ENCODE data around the gene LONP1. TPM values are rescaled to one million over a fixed set of nuclear protein-coding genes. Genes with fewer than 3 reads are reported as not detected.

LONP1 gene
- total RNA-seq, 1 experiment from 2014 or later, result 186 TPM

DNA sequence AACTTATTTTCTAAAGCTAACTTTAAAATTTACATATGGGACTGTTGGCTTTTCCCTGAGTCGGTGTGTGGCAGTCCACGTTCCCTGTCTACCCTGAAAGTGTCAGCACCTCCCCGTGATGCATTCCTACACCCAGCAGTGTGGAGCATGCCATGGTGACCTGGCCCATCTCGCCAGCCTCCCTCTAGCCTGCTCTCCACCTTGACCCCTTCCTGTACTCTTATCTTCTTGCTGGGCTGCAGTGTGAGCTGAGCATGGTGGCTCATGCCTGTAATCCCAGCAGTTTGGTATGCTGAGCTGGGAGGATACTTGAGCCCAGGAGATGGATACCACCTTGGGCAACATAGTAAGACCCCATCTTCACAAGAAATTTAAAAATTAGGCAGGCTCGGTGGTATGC is 65.0 kb downstream of the LONP1 start (continued):
- TF ChIP-seq, protein P1, sequence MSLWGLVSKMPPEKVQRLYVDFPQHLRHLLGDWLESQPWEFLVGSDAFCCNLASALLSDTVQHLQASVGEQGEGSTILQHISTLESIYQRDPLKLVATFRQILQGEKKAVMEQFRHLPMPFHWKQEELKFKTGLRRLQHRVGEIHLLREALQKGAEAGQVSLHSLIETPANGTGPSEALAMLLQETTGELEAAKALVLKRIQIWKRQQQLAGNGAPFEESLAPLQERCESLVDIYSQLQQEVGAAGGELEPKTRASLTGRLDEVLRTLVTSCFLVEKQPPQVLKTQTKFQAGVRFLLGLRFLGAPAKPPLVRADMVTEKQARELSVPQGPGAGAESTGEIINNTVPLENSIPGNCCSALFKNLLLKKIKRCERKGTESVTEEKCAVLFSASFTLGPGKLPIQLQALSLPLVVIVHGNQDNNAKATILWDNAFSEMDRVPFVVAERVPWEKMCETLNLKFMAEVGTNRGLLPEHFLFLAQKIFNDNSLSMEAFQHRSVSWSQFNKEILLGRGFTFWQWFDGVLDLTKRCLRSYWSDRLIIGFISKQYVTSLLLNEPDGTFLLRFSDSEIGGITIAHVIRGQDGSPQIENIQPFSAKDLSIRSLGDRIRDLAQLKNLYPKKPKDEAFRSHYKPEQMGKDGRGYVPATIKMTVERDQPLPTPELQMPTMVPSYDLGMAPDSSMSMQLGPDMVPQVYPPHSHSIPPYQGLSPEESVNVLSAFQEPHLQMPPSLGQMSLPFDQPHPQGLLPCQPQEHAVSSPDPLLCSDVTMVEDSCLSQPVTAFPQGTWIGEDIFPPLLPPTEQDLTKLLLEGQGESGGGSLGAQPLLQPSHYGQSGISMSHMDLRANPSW (CRISPR knock-in tag; conservative IDR thresholded peaks at IDR 0.05; ENCODE audit: low read depth), result no peak
- no peak for TF ChIP-seq ZNF281 (CRISPR knock-in tag; IDR thresholded peaks at IDR 0.05)
- no peak for TF ChIP-seq JUN (CRISPR knock-in tag; IDR thresholded peaks at IDR 0.05)
- TF ChIP-seq AFF4 (CRISPR knock-in tag; IDR thresholded peaks at IDR 0.05; ENCODE audit: borderline replicate concordance), result no peak
- no peak for TF ChIP-seq NR2C2 (CRISPR knock-in tag; IDR thresholded peaks at IDR 0.05)
- no peak for TF ChIP-seq RORB (CRISPR knock-in tag; IDR thresholded peaks at IDR 0.05)
- TF ChIP-seq, protein P2, sequence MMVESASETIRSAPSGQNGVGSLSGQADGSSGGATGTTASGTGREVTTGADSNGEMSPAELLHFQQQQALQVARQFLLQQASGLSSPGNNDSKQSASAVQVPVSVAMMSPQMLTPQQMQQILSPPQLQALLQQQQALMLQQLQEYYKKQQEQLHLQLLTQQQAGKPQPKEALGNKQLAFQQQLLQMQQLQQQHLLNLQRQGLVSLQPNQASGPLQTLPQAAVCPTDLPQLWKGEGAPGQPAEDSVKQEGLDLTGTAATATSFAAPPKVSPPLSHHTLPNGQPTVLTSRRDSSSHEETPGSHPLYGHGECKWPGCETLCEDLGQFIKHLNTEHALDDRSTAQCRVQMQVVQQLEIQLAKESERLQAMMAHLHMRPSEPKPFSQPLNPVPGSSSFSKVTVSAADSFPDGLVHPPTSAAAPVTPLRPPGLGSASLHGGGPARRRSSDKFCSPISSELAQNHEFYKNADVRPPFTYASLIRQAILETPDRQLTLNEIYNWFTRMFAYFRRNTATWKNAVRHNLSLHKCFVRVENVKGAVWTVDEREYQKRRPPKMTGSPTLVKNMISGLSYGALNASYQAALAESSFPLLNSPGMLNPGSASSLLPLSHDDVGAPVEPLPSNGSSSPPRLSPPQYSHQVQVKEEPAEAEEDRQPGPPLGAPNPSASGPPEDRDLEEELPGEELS (CRISPR knock-in tag; IDR thresholded peaks at IDR 0.05), result no peak
- TF ChIP-seq USF2 (CRISPR knock-in tag; IDR thresholded peaks at IDR 0.05), result no peak
- no peak for TF ChIP-seq ZBTB43 (CRISPR knock-in tag; IDR thresholded peaks at IDR 0.05)
- TF ChIP-seq CBFB (CRISPR knock-in tag; IDR thresholded peaks at IDR 0.05; ENCODE audit: low read depth), result no peak
- TF ChIP-seq CTCF (IDR thresholded peaks at IDR 0.05), result no peak
- TF ChIP-seq NR3C1 (CRISPR knock-in tag; conservative IDR thresholded peaks at IDR 0.05; ENCODE audit: low read depth), result no peak
- TF ChIP-seq ZNF425 (CRISPR knock-in tag; conservative IDR thresholded peaks at IDR 0.05), result no peak

Data from WTC11 (cell line).